AG20443 (cell line): ENCODE results near the gene SFTA2.

Experiments used
- DNase-seq: peaks from one replicate; pipeline ENCODE4 v3.0.0; 2012; ENCODE audit warnings: low spot score, mixed read lengths

Gene SFTA2

DNA sequence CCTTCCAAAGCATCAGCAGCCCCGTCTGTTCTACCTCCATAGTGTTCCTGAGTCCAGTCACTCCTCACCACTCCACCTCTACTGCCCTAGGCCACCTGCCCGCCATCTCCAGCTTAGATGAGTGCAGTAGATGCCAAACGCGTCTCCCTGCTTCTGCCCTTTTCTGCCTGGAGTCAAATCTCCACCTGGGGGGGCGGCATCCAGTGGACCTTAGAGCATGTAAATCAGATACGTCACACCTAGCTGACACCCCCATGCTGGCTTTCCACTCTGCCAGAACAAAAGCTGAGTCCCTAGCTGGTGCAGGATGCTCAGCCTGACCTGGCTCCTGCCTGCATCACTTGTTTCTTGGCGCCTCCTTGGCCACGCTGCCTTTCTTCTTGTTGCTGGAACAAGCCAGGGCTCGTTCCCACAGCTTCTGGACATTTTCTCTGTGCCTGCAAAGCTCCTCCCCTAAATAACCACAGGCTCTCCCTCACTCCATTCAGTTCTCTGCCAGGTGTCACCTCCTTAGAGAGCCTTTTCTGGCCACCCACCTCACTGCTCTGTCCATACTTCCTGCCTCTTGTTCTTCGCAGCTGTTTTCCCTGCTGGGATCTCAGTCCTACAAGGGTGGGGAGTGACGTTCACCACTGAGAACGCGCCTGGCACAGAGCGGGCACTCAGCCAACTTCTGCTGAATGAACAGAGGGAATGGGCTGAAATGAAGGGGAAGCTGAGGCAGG lies 41.9 kb downstream of the SFTA2 start:
- DNase-seq: no peak

DNA sequence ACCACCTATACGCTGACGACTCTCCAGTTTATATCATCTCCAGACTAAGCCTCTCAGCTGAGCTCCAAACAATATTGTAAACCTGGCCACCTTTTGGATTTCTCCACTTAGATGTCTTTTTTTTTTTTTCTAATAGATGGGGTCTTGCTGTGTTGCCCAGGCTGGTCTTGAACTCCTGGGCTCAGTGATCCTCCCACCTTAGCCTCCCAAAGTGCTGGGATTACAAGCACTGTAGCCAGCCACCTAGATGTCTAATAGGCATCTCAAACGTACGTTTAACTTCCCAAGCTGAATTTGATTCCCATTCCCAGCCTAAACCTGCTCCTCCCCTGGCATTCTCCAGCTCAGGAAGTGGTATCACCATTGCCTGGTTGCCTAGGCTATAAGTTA lies 42.5 kb downstream of the SFTA2 start:
- no peak for DNase-seq

DNA sequence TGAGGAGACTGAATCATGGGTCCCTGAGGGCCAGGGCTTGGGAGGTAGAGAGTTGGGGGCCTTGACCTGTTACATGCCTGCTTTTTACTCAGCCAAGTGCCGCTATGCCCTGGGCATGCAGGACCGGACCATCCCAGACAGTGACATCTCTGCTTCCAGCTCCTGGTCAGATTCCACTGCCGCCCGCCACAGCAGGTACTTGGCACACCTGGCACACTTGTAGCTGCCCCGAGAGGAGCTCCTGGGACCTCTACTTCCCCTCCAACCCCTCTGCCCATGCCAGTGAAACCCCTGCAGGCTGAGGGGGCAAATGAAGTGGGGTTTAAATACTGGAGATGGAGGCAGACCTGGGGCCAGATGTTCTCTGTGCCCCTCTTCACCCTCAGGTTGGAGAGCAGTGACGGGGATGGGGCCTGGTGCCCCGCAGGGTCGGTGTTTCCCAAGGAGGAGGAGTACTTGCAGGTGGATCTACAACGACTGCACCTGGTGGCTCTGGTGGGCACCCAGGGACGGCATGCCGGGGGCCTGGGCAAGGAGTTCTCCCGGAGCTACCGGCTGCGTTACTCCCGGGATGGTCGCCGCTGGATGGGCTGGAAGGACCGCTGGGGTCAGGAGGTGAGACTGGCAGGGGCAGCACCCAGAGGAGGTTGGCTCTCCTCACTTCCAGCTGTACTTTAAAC lies 43.0 kb downstream of the SFTA2 start:
- no peak for DNase-seq

DNA sequence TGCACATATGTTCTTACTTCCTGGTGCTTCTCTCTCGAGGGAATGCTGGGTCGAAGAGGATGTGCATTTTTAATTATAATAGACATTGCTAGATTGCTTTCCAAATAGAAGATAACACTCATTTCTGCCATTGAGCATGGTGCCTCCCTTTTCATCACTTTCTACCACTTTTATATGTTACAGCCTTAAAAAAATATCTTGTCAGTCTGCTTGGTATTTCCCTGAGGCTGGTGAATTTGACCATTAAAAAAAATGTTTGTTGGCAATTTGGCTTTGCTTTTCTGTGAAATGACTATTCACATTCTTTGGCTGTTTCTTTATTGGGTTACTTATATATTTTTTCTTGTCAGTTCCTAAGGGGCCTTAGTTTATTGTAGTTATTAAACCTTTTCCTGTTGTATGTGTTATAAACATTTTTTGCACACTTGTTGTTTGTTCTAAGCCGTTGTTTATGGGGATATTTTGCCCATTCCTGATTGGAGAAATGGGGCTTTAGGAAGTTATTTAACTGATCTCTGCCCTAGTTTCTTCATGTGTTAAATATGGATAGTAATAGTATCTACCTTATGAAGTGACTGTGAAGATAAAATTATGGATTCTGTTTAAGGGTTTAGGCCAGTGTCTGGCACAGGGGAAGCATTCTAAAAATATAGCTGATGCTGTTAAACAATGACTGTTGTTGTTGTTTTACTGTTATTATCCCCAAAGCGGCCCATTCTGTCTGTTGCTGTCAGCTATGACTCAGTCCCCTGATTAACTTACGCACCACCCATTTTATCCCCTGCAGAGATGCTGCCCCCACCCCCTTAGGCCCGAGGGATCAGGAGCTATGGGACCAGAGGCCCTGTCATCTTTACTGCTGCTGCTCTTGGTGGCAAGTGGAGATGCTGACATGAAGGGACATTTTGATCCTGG lies 43.8 kb downstream of the SFTA2 start:
- DNase-seq: peak; percentile 76

DNA sequence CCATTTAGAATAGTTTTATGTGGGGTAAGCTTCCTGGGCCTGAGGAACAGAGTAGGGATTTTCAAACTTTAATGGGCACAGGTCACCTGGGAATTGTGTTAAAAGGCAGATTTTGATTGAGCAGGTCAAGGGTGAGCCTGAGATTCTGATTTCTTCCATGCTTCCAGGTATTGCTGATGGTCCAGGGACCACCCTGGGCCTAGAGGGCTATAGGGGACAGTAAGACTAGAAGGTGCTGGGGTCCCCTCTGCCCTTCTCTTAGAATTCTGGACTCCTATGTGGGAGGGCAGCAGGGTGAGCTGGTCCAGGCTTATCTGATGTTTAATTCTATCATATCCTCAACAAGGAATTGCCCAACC lies 45.1 kb downstream of the SFTA2 start:
- DNase-seq: no peak

DNA sequence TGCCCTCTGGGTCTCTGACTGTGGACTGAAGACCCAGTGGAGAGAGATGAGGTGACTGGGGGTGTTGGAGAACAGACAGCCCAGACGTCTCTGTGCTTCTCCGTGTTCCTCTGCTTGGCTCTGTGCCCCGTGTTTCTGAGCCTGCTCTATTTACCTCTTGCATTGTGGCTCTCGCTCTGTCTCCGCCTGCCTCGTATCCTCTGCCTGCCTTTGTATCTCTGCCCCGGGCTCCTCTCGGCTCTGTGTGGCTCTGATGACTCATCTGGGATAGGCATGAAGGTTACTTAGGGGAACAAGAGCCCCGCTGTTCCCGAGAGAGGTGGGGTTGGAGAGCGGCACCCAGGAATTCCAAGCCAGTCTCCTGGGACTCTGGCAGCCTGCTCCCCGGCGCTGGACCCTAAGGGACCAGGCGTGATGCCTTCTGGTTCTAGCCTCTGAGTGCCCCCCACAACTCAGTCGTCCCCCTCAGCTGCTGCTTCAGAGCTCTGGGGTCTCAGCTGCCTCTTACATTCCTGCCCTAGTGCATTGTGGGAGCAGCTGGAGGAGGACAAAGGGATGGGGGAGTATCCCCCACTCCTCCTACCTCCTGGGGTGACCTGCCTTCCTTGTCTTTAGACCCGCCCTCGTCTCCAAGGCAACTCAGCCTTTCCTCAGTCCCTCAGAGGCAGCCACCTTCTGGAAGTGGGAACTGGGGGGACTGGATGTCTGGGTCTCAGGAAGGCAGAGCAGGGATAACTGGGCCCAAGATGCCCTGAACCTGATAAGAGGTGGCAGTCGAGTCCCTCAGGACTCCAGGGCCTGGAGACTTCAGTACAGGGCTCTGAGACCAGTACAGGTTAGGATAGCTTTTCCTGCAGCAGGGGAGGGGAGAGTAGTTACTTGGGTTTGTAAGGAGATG lies 45.7 kb downstream of the SFTA2 start:
- peak; percentile 80 for DNase-seq

DNA sequence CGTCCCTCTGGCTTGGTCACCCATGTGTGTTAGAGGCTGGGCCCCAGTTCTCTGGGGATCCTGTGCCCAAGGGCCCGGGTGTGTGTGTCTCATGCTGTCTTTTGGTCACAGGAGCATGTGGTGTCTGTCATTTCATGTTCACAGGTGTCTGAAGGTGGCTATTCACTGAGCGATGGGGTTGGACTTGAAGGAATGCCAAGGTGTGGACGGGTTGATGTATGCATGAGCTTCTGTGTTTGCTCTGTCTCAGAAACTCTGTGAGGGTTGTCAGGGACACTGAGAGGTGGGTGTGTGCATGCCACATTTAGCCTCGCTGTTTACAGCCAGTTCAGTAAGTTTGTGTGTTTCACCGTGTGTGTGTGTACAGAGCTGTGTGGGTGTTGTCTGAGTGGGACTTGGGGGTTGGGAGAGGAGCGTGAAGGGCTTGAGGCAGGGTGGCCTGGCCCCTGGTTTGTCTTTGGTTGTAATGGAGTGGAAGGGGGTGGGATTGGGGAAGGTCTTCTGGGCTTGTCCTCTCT lies 46.4 kb downstream of the SFTA2 start:
- DNase-seq: no peak

DNA sequence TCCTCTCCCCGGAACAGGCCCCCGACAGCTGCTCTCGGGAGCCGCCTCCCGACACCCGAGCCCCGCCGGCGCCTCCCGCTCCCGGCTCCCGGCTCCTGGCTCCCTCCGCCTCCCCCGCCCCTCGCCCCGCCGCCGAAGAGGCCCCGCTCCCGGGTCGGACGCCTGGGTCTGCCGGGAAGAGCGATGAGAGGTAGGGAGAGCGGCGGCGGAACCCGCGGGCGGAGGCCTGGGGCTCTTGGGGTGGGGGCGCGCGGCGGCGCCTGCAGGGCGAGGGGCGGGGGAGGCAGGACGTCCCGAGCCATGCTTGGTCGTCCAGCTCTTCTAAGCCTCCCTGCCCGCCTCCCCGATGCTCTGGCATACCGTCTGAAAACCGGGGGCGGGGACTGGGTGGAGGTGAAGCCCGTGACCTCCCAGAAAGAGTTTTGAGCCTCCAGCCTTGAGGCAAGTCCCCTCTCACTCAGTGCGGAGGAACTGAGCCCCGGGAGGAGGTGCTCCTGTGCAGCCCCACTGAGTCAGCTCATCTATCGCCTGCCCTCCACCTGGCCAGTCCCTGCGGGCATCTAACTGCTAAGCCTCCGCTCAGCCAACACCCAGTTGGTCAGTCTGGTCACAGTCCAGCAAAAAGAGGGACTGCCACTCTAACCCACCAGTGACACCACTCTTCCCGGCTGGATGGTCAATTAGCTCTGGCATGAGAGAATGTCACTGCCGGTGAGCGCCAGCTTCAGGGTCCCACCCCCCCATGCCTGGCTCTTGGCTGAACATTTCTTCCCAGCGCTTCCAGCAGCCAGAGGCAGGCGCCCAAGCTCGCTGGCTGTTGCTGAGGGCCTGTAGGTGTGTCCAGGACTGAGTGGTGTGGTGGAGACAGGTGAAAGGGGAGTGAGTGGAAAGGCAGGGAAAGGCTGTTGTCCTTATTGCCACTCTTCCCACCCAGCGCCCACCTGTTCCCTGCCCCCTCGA lies 47.2 kb downstream of the SFTA2 start:
- DNase-seq: peak; percentile 58

DNA sequence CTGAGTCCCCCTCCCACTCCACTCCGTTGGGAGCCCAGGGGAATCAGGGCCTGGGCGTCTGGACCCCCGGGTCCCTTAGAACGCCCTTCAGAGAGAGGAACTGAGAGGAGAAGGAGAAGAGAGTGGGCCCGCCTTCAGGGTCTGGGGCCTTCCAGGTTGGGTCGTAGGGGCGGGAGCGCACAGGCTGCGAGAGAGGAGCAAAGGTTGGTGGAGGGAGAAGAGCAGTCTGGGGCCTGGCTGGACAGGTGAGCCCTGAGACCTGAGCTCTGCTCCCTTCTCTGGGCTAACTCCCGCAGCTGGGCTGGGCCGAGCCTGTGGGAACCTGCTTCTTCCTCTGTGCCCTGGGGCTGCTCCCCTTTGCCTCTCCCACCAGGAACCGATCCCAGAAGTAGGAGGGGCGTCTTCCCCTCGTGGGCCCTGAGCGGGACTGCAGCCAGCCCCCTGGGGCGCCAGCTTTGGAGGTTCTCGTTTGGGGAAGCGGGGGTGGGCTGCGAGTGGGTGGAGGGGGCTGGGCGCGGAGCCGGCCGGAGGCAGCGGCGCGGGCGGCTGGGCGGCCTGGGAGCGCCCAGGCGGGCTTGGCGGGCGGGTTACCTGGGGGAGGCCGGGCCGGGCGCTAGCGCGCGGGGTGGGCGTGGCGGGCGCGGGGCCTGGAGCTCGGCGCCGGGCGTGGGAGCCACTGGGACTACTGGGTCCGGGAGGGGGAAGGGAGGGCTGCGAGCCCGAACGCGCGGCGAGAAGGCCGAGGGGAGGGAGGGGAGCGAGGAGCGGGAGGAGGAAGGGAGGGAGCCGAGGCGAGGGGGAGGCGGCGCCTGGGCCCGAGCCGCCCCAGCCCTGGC lies 48.1 kb downstream of the SFTA2 start, which contains the start of gene DDR1:
DDR1 (plus strand) TSS at position 835 of the 836 bp plus-strand sequence. CDS start 4,211 bp downstream, outside the sequence.
- DNase-seq: peak; percentile 87

DNA sequence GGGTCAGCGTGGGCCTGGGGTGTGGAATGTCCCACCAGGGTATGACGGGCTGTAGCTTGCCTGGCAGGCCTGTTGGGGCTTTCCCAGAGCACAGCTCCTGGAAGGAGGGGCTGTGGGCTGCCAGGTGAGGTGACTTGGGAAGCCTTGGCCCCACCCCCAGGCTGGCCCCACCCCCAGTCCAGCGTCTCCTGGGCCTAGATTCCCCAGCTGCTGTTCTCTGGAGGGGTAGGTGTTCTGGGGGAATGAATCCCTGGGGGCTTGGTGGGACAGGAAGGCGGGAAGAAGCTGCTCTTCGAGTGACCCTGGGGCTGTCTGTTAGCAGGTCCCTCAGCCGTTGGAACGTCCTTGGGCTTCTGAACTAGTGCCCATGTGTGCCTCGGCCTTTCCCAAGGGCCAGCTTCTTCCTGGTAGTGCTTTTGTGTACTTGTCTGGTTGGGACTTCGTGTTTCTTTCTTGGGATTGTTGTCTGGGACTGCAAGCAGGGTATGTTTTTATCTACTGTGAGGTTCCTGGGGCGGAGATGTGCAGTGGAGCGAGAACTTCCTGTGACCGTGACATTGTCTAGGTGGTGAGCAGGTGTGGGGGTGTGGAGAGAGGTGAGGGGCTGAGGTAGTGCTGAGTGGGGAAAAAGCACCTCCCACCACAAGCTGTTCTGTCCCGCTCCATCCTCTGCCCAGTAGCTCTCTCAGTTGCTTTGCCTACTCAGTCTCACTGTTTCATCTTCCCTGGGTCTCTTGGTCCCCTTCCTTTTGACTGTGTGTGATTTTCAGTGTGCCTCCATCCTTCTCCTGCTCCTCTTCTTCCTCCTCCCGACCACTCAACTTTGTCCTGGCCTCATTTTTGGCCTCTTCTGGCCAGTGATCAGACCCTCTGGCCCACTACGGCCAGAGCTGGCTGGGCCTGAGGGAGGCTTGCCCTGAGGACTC lies 48.9 kb downstream of the SFTA2 start:
- peak; percentile 10 for DNase-seq

DNA sequence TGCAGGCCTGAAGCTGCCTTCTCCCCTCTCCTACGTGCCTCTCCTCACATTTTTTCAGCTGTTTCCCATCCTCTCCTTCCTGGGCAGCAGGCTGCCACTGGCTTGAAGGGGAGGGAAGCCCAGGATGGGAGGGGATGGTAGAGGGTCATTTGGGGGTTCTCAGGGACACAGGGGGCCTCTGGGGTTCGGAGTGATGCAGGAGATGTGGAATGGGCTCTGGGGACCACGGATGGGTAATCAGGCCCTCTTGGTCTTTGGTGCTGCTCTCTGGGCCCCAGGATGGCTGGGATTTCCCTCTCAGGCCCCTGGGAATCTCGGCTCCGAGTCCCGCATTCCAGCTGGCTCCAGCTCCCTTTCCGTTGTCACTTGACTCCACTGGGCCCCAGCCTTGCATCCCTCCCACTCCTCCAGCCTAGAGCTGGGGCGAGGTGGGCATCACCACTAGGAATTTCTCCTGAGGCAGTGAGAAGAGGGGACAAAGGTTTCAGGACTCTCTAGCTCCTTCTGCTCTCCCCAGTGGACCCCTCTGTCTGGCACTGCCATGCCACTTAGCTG lies 49.7 kb downstream of the SFTA2 start:
- DNase-seq: peak; percentile 11

DNA sequence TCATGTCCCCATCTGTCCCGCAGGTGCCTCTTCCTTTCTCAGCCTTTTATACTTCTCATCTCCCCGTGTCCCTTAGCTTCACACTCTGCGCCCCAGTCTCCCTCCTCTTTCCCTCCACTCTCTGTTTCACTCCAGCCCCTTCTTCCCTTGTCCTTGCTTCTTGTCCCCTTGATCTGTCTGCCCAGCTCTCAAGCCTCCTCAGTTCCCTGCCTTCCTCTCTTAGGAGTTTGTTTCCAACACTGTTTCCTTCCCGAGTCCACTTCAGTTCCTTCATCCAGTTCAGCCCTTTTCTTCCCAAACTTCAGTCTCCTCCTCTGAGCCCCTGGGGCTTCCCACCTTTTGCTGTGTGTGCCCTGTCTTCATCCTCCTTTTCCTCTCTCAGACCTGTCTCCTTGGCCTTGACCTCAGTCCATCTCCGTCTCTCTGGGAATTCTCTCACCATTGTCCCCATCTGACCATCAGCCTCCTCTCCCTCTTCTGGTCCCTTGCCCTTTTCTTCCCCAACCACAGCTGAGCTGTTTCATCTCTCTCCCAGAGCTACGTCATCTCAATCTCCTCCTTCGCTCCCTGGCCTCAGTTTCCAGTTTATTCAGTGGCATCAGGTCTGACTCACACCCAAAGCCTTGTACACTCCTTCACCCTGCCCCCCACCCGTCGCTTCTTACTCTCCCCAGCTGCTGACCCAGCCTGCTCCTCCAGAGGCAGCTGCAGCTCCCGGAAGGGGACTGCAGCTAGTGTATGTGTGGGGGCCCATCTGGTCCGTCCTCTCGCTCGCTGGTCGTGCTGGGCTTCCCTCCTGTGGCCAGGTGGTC lies 50.4 kb downstream of the SFTA2 start:
- DNase-seq: no peak
